ENCODE data around the gene RGS17. TPM values are rescaled to one million over a fixed set of nuclear protein-coding genes. Genes with fewer than 3 reads are reported as not detected.

The RGS17 gene
- total and polyA plus RNA-seq, 2 of the 13 experiments (the other 11 are each of a cell fraction or from before 2014, with no cell fraction given), result 0.04 TPM; not detected in 1

- no peak for TF ChIP-seq GTF3A (CRISPR knock-in tag; conservative IDR thresholded peaks at IDR 0.05)
- TF ChIP-seq HOXA9 (CRISPR knock-in tag; IDR thresholded peaks at IDR 0.05; ENCODE audit: borderline replicate concordance), result no peak
- TF ChIP-seq HNF1B (CRISPR knock-in tag; IDR thresholded peaks at IDR 0.05), result peak; percentile 63
- no peak for TF ChIP-seq ZNF326 (CRISPR knock-in tag; IDR thresholded peaks at IDR 0.05; ENCODE audit: borderline replicate concordance)
- 0 out of 2 replicates have a peak, but pooled peaks have one; percentile 54 for TF ChIP-seq MIER3 (CRISPR knock-in tag; IDR thresholded peaks at IDR 0.05; ENCODE audit: borderline replicate concordance)
- no peak for TF ChIP-seq DBP (CRISPR knock-in tag; IDR thresholded peaks at IDR 0.05; ENCODE audit: not compliant biosample characterization)
- no peak for TF ChIP-seq MXD4 (CRISPR knock-in tag; IDR thresholded peaks at IDR 0.05)
- TF ChIP-seq TOE1 (CRISPR knock-in tag; IDR thresholded peaks at IDR 0.05), result 0 out of 2 replicates have a peak, but pooled peaks have one; percentile 47
- TF ChIP-seq ZNF780A (CRISPR knock-in tag; IDR thresholded peaks at IDR 0.05), result no peak
- TF ChIP-seq TRAFD1 (CRISPR knock-in tag; IDR thresholded peaks at IDR 0.05; ENCODE audit: borderline replicate concordance), result no peak
- TF ChIP-seq TFE3 (CRISPR knock-in tag; IDR thresholded peaks at IDR 0.05), result no peak
- TF ChIP-seq SUZ12 (IDR thresholded peaks at IDR 0.05; ENCODE audit: low read depth, low read length), result no peak
- TF ChIP-seq NONO (IDR thresholded peaks at IDR 0.05), result no peak
- no peak for TF ChIP-seq NONO (CRISPR knock-in tag; conservative IDR thresholded peaks at IDR 0.05)
- peak; percentile 43; the same call in 1 of the 2 replicates for TF ChIP-seq ZNF607 (CRISPR knock-in tag; IDR thresholded peaks at IDR 0.05; ENCODE audit: borderline replicate concordance)
- TF ChIP-seq ZGPAT (CRISPR knock-in tag; IDR thresholded peaks at IDR 0.05), result no peak
- no peak for TF ChIP-seq DNMT3B (CRISPR knock-in tag; conservative IDR thresholded peaks at IDR 0.05)
- no peak for TF ChIP-seq ZBTB7B (CRISPR knock-in tag; IDR thresholded peaks at IDR 0.05)
- TF ChIP-seq ZMYM2 (CRISPR knock-in tag; IDR thresholded peaks at IDR 0.05), result no peak
- no peak for TF ChIP-seq SRSF4 (IDR thresholded peaks at IDR 0.05; ENCODE audit: low read depth, low read length, poor library complexity, severe bottlenecking)
- no peak for TF ChIP-seq ZNF224 (CRISPR knock-in tag; IDR thresholded peaks at IDR 0.05)
- TF ChIP-seq ZNF7 (CRISPR knock-in tag; IDR thresholded peaks at IDR 0.05), result no peak
- 0 out of 2 replicates have a peak, but pooled peaks have one; percentile 25 for TF ChIP-seq ZNF501 (CRISPR knock-in tag; IDR thresholded peaks at IDR 0.05)
- no peak for TF ChIP-seq ZNF460 (CRISPR knock-in tag; IDR thresholded peaks at IDR 0.05; ENCODE audit: borderline replicate concordance)
These were observed 106.9 kb downstream of the RGS17 start (continued) for GRCh38 chr6:153023977-153024708.
